Upper lobe of left lung (tissue), 6 donors: ENCODE results near the gene FOLR1. TPM values are rescaled to one million over a fixed set of nuclear protein-coding genes. Genes with fewer than 3 reads are reported as not detected.

Experiments
- ATAC-seq, 2 donors: fragments of 200-7000 bp; cut with Tn5 transposase; one replicate each; pipeline ENCODE4 v1.9.1; 2022; ENCODE audit warnings: mild to moderate bottlenecking in 2 of 2, moderate library complexity in 2 of 2; ENCODE audit not compliant: low FRiP score in 2 of 2
- DNase-seq, 2 donors: peaks; one replicate each; pipeline ENCODE4 v3.0.0-alpha.2; 2019 to 2020
- H3K27ac ChIP-seq, 4 donors: fragments of 200-600 bp; sonication (generic); one replicate each; pipeline ENCODE4 v1.5.1; 2016 to 2019
- H3K27me3 ChIP-seq, 4 donors: fragments of 200-600 bp; sonication (generic); one replicate each; pipeline ENCODE4 v1.5.1; 2017 to 2019
- H3K36me3 ChIP-seq, 4 donors: fragments of 200-600 bp; sonication (generic); one replicate each; pipeline ENCODE4 v1.5.1; 2016 to 2019
- H3K4me1 ChIP-seq, 4 donors: fragments of 200-600 bp; sonication (generic); one replicate each; pipeline ENCODE4 v1.5.1; 2018 to 2019
- H3K4me3 ChIP-seq, 4 donors: fragments of 200-600 bp; sonication (generic); one replicate each; pipeline ENCODE4 v1.5.1; 2017 to 2019; ENCODE audit warnings: mild to moderate bottlenecking in 2 of 4, moderate library complexity in 1 of 4
- H3K9me3 ChIP-seq, 4 donors: fragments of 200-600 bp; sonication (generic); one replicate each; pipeline ENCODE4 v1.5.1; 2018 to 2019
- EP300 ChIP-seq, 4 donors: sonication (generic); formaldehyde crosslinking; IDR thresholded peaks; one replicate each; pipeline ENCODE4 v1.5.1; 2017; ENCODE audit warnings: antibody characterized with exemption in 4 of 4, control low read depth in 2 of 4
- POLR2A ChIP-seq, 4 donors: fragments of 450-650 bp; IDR thresholded peaks; one replicate each; pipeline ENCODE4 v1.5.1; 2016 to 2017; ENCODE audit warnings: antibody characterized with exemption in 4 of 4, mild to moderate bottlenecking in 2 of 4
- POLR2AphosphoS5 ChIP-seq, 2 donors: sonication (generic); formaldehyde crosslinking; IDR thresholded peaks; one replicate each; pipeline ENCODE4 v1.5.1; 2017; ENCODE audit warnings: antibody characterized with exemption in 2 of 2
- WGBS, 2 donors: methylation state at CpG; one replicate each; pipeline ENCODE4 v1.1.5; 2017 to 2018; 5-methylcytosine and 5-hydroxymethylcytosine counted together
- total RNA-seq, 6 donors: library from RNA; depleted of rRNA in 4 of 6; stranded (reverse); fragments of >200 nt in 4 of 6; gene quantifications; one replicate each; pipeline versions ENCODE4 v1.1.0 to v1.2.1, GENCODE V29; 2016 to 2021
- TF ChIP-seq, protein P1 (sequence below), 6 experiments: fragments of 450-650 bp in 4 of 6; fragments of 200-600 bp in 2 of 6; sonication (generic) in 2 of 6; IDR thresholded peaks; one replicate each; pipeline ENCODE4 v1.5.1; 2016 to 2019; ENCODE audit warnings: antibody characterized with exemption in 6 of 6
- donor health status: DM: no; HTN: no; CAD: no; lungs with moderate emphysema.
- donor health status: DM: no; HTN: yes; CAD: no; lungs with severe emphysema.

Gene FOLR1
- total RNA-seq, 6 donors from 2014 or later: 132 to 523 (median 171) TPM

GRCh38 chr11:72228229-72228843 lies 36.4 kb downstream of the FOLR1 start:
- DNase-seq (peak; percentile 20 to 56), ATAC-seq (no peak)
- Histone ChIP-seq H3K27ac (no peak overlapping the region), H3K4me3 (no peak overlapping the region), H3K36me3 (peaks cover 30 to 64% (median 56%) of the 10 kb centered on the region in 4 donors), H3K9me3 (no peaks in the 10 kb centered on the region), H3K27me3 (no peaks in the 10 kb centered on the region), H3K4me1 (peaks cover 10 to 22% (median 18%) of the 10 kb centered on the region in 4 donors)
- TF ChIP-seq, protein P1, sequence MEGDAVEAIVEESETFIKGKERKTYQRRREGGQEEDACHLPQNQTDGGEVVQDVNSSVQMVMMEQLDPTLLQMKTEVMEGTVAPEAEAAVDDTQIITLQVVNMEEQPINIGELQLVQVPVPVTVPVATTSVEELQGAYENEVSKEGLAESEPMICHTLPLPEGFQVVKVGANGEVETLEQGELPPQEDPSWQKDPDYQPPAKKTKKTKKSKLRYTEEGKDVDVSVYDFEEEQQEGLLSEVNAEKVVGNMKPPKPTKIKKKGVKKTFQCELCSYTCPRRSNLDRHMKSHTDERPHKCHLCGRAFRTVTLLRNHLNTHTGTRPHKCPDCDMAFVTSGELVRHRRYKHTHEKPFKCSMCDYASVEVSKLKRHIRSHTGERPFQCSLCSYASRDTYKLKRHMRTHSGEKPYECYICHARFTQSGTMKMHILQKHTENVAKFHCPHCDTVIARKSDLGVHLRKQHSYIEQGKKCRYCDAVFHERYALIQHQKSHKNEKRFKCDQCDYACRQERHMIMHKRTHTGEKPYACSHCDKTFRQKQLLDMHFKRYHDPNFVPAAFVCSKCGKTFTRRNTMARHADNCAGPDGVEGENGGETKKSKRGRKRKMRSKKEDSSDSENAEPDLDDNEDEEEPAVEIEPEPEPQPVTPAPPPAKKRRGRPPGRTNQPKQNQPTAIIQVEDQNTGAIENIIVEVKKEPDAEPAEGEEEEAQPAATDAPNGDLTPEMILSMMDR (IDR thresholded peaks at IDR 0.05): no peak
- no peak for TF ChIP-seq EP300 (IDR thresholded peaks at IDR 0.05)
- no peak for TF ChIP-seq POLR2AphosphoS5 (IDR thresholded peaks at IDR 0.05)
- TF ChIP-seq POLR2A (IDR thresholded peaks at IDR 0.05): no peak
- WGBS, 2 donors: 79 to 92% methylated on average over 16 of the region's 16 CpGs

- Histone ChIP-seq H3K4me1 (peaks cover 10 to 22% (median 18%) of the 10 kb centered on the region in 4 donors), H3K27me3 (no peaks in the 10 kb centered on the region), H3K4me3 (no peak overlapping the region), H3K9me3 (no peaks in the 10 kb centered on the region), H3K36me3 (peaks cover 30 to 69% (median 61%) of the 10 kb centered on the region in 4 donors), H3K27ac (no peak overlapping the region)
- ATAC-seq: no peak
- 97% methylated on average over 7 of the region's 7 CpGs; no CpG with 5 or more reads in 1 of the 2 donors for WGBS, 2 donors
- DNase-seq: peak in 1 of 2 donors; percentile 15
- TF ChIP-seq POLR2A (IDR thresholded peaks at IDR 0.05): no peak
- no peak for TF ChIP-seq POLR2AphosphoS5 (IDR thresholded peaks at IDR 0.05)
- TF ChIP-seq, protein P1 (IDR thresholded peaks at IDR 0.05): no peak
- no peak for TF ChIP-seq EP300 (IDR thresholded peaks at IDR 0.05)
Measured at GRCh38 chr11:72228844-72229231, 36.9 kb downstream of the FOLR1 start.

DNA sequence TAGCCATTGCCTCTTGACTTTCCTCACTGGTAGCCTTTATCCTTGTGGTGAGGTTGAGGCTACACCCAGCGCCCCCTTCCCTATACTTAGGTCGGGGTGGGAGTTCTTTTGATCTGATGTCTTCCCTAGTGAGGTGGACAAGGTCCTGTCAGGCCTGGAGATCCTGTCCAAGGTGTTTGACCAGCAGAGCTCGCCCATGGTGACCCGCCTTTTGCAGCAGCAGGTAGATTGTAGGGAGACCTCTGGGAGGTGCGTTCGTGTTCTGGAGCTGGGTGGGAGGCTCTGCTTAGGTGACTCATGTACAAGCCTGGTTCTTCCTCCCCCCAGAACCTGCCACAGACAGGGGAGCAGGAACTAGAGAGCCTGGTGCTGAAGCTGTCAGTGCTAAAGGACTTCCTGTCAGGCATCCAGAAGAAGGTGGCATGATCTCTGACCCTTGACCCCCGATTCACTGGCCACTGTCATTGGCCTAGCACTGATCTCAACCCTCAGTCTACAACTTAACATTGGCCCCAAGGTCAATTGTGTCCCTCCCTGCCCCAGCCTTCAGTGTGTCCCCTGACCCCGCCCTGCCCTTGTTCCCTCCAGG lies 37.5 kb downstream of the FOLR1 start:
- Histone ChIP-seq H3K27me3 (no peaks in the 10 kb centered on the region), H3K27ac (no peak overlapping the region), H3K9me3 (no peaks in the 10 kb centered on the region), H3K4me1 (peaks cover 10 to 22% (median 18%) of the 10 kb centered on the region in 4 donors), H3K4me3 (no peak overlapping the region), H3K36me3 (peaks cover 30 to 75% (median 67%) of the 10 kb centered on the region in 4 donors)
- ATAC-seq (no peak), DNase-seq (peak in 1 of 2 donors; percentile 14)
- TF ChIP-seq EP300 (IDR thresholded peaks at IDR 0.05) (no peak), POLR2A (IDR thresholded peaks at IDR 0.05) (no peak), POLR2AphosphoS5 (IDR thresholded peaks at IDR 0.05) (no peak)
- TF ChIP-seq, protein P1 (IDR thresholded peaks at IDR 0.05): no peak
- WGBS, 2 donors: 96 to 98% methylated on average over 7 to 8 of the region's 8 CpGs

DNA sequence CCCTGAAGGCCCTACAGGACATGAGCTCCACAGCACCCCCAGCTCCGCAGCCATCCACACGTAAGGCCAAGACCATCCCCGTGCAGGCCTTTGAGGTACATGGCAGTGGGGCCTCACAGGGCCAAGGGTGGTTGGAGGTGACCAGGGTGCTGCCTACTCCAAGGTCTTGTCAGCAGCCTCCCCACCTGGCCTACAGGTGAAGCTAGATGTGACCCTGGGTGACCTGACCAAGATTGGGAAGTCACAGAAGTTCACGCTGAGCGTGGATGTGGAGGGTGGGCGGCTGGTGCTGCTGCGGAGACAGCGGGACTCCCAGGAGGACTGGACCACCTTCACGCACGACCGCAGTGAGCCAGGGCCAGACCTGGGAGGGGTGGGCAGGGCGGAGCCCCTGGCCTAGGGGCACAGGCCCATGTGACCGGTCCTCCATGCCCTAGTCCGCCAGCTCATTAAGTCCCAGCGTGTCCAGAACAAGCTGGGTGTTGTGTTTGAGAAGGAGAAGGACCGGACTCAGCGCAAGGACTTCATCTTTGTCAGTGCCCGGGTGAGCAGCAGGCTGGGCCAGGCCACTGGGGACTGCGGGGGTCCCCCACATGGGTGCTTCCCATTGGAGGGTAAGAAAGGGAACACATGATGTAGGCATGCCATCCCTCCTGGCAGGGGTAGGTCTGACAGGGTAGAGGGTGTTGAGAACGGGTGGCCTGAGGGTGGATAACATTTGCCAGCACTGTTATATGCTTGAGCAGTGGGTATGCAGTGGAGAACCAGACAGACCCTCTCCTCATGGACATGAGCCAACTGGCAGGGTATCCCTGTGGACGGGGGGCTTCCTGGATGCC lies 38.2 kb downstream of the FOLR1 start:
- WGBS, 2 donors: 86 to 97% methylated on average over 5 to 19 of the region's 21 CpGs
- no peaks in the 10 kb centered on the region for H3K27me3 ChIP-seq
- H3K4me1 ChIP-seq: peaks cover 7 to 19% (median 17%) of the 10 kb centered on the region in 4 donors
- ATAC-seq (no peak), DNase-seq (peak; percentile 15 to 65)
- no peaks in the 10 kb centered on the region for H3K9me3 ChIP-seq
- no peak overlapping the region for H3K27ac ChIP-seq
- no peak overlapping the region for H3K4me3 ChIP-seq
- H3K36me3 ChIP-seq: peaks cover 34 to 83% (median 73%) of the 10 kb centered on the region in 4 donors
- TF ChIP-seq POLR2A (IDR thresholded peaks at IDR 0.05) (no peak), POLR2AphosphoS5 (IDR thresholded peaks at IDR 0.05) (no peak), EP300 (IDR thresholded peaks at IDR 0.05) (no peak)
- TF ChIP-seq, protein P1 (IDR thresholded peaks at IDR 0.05): no peak
